K562 (cell line): ENCODE data around the gene SLC13A3. TPM values are rescaled to one million over a fixed set of nuclear protein-coding genes. Genes with fewer than 3 reads are reported as not detected.

Experiments
- DPF2 ChIP-seq: fragments of 450-650 bp; IDR thresholded peaks from 2 replicates; pipeline ENCODE4 v1.6.1; 2016
- HES1 ChIP-seq: fragments of 450-650 bp; IDR thresholded peaks from 2 replicates; pipeline ENCODE4 v1.6.1; 2016; ENCODE audit warnings: low read depth, mild to moderate bottlenecking, moderate library complexity
- HMGN3 ChIP-seq: IDR thresholded peaks from 2 replicates; pipeline ENCODE4 v1.6.1; 2011; ENCODE audit warnings: borderline replicate concordance, low read depth, mild to moderate bottlenecking, mixed read lengths, low read length; ENCODE audit not compliant: insufficient read length; ENCODE audit errors: extremely low read depth
- MYNN ChIP-seq, 2 experiments: sonication (generic); formaldehyde crosslinking in 1 of 2; IDR thresholded peaks; 2 replicates each; pipeline versions ENCODE4 v1.5.0 to v1.6.1; 2016 to 2020; ENCODE audit warnings: antibody characterized with exemption in 1 of 2, missing genetic modification reagents in 1 of 2
- PML ChIP-seq: IDR thresholded peaks from 2 replicates; pipeline ENCODE4 v1.6.1; 2012; ENCODE audit warnings: low read length, inconsistent platforms
- RBFOX2 ChIP-seq: fragments of 200-400 bp; formaldehyde crosslinking; IDR thresholded peaks from 2 replicates; pipeline ENCODE4 v1.6.1; 2017; ENCODE audit warnings: low read depth, mild to moderate bottlenecking, low read length, moderate library complexity
- ZC3H4 ChIP-seq: sonication (generic); formaldehyde crosslinking; IDR thresholded peaks from 2 replicates; pipeline ENCODE4 v1.9.0; 2021; ENCODE audit warnings: missing genetic modification reagents, borderline replicate concordance
- ZKSCAN1 ChIP-seq: fragments of 150-350 bp; IDR thresholded peaks from 2 replicates; pipeline ENCODE4 v1.6.1; 2016; ENCODE audit warnings: low read depth, low read length
- ZNF274 ChIP-seq: IDR thresholded peaks from 2 replicates; pipeline ENCODE4 v1.6.1; 2011; ENCODE audit warnings: low read depth, mild to moderate bottlenecking, low read length, moderate library complexity, borderline replicate concordance
- ZNF318 ChIP-seq, 2 experiments: fragments of 450-650 bp; IDR thresholded peaks; 2 replicates each; pipeline ENCODE4 v1.6.1; 2016; ENCODE audit warnings: mild to moderate bottlenecking in 2 of 2, borderline replicate concordance in 1 of 2, low read depth in 1 of 2, moderate library complexity in 1 of 2
- ZNF584 ChIP-seq: fragments of 200-800 bp; sonication (Bioruptor generic); IDR thresholded peaks from 2 replicates; pipeline ENCODE4 v1.6.1; 2016; ENCODE audit warnings: low read depth, mild to moderate bottlenecking, missing genetic modification characterization, missing compliant biosample characterization
- polyA plus RNA-seq, 8 experiments: library from polyadenylated mRNA; depleted of rRNA in 4 of 8; stranded (reverse) in 5 of 8; unstranded in 3 of 8; fragments of >200 nt; fragmentation: Nextera tagmentation in 2 of 8; fragmentation: Illumina TruSeq in 1 of 8; extraction: Ambion mirVana in 2 of 8; extraction: Trizol in 1 of 8; gene quantifications; 2 replicates each; pipeline versions ENCODE4 v1.2.1 to v1.2.3, GENCODE V29; 2011 to 2014; ENCODE audit warnings: inconsistent platforms in 1 of 8, missing spikeins in 1 of 8
- total RNA-seq, 7 experiments: library from RNA; depleted of rRNA in 6 of 7; stranded (reverse); fragments of >200 nt in 6 of 7; fragmentation: Illumina TruSeq in 2 of 7; extraction: Trizol in 2 of 7; gene quantifications; 2 replicates each; pipeline versions ENCODE4 v1.2.1 to v1.2.3, GENCODE V29; 2011 to 2021; ENCODE audit warnings: low replicate concordance in 1 of 7
- TF ChIP-seq, protein P1 (sequence below): fragments of 250-450 bp; sonication (Bioruptor Pico); IDR thresholded peaks from 2 replicates; pipeline ENCODE4 v1.4.0; 2020; ENCODE audit warnings: mild to moderate bottlenecking

Gene SLC13A3
- total and polyA plus RNA-seq, 9 of the 15 experiments (the other 6 are each of a cell fraction or from before 2014, with no cell fraction given): 5.5 to 16.4 (median 8.5) TPM

- no peak for TF ChIP-seq ZKSCAN1
- TF ChIP-seq RBFOX2: no peak
- TF ChIP-seq MYNN (IDR thresholded peaks at IDR 0.05): peak; percentile 53; the same call in 1 of the 2 replicates
- no peak for TF ChIP-seq MYNN (CRISPR knock-in tag; IDR thresholded peaks at IDR 0.05)
- TF ChIP-seq ZC3H4 (CRISPR knock-in tag): no peak
- no peak for TF ChIP-seq ZNF584
- no peak for TF ChIP-seq HES1
- TF ChIP-seq DPF2: peak; percentile 86
- TF ChIP-seq HMGN3: no peak
- peak; percentile 71; the same call in 1 of the 2 replicates for TF ChIP-seq PML
- TF ChIP-seq, protein P1, sequence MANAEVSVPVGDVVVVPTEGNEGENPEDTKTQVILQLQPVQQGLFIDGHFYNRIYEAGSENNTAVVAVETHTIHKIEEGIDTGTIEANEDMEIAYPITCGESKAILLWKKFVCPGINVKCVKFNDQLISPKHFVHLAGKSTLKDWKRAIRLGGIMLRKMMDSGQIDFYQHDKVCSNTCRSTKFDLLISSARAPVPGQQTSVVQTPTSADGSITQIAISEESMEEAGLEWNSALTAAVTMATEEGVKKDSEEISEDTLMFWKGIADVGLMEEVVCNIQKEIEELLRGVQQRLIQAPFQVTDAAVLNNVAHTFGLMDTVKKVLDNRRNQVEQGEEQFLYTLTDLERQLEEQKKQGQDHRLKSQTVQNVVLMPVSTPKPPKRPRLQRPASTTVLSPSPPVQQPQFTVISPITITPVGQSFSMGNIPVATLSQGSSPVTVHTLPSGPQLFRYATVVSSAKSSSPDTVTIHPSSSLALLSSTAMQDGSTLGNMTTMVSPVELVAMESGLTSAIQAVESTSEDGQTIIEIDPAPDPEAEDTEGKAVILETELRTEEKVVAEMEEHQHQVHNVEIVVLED (CRISPR knock-in tag): no peak
- peak; percentile 5; the same call in 1 of the 2 replicates for TF ChIP-seq ZNF274
- TF ChIP-seq ZNF318 (IDR thresholded peaks at IDR 0.05; ENCODE audit: borderline replicate concordance in 1 of 2, low read depth in 1 of 2): no peak
Observed at GRCh38 chr20:46648903-46649649, 2.2 kb downstream of the SLC13A3 start (continued).
